CD14-positive monocyte (primary cell): ENCODE measurements around the gene SIGLEC10. TPM values are rescaled to one million over a fixed set of nuclear protein-coding genes. Genes with fewer than 3 reads are reported as not detected.

ENCODE experiments used
- DNase-seq, 3 donors: peaks; one replicate each; pipeline ENCODE4 v3.0.0-alpha.2; 2011 to 2022
- H2AFZ ChIP-seq: 2 replicates; pipeline ENCODE4 v1.6.0; 2012; ENCODE audit warnings: mild to moderate bottlenecking, low read depth, low read length, inconsistent platforms; ENCODE audit not compliant: insufficient read depth, poor library complexity, severe bottlenecking
- H3K27ac ChIP-seq, 2 donors: 1 replicate in 1 of 2; 2 replicates in 1 of 2; pipeline ENCODE4 v1.5.1; 2012 to 2013; ENCODE audit warnings: low read length in 2 of 2, control low read depth in 1 of 2, inconsistent platforms in 1 of 2, low read depth in 1 of 2, mild to moderate bottlenecking in 1 of 2
- H3K27me3 ChIP-seq, 2 donors: one replicate each; pipeline versions ENCODE4 v1.6.0 to v1.6.1; 2011 to 2013; ENCODE audit warnings: low read length in 2 of 2; ENCODE audit not compliant: control insufficient read depth in 2 of 2, insufficient read depth in 2 of 2
- H3K36me3 ChIP-seq, 2 donors: replicated peaks in 1 of 2; 1 replicate in 1 of 2; 2 replicates in 1 of 2; pipeline versions ENCODE4 v1.5.1 to v1.6.1; 2012 to 2013; ENCODE audit warnings: low read length in 2 of 2, control low read depth in 1 of 2, inconsistent platforms in 1 of 2, mild to moderate bottlenecking in 1 of 2; ENCODE audit not compliant: insufficient read depth in 2 of 2, control insufficient read depth in 1 of 2
- H3K4me1 ChIP-seq, 2 donors: 1 replicate in 1 of 2; 2 replicates in 1 of 2; pipeline versions ENCODE4 v1.5.1 to v1.6.1; 2012 to 2013; ENCODE audit warnings: low read length in 2 of 2, control low read depth in 1 of 2, inconsistent platforms in 1 of 2, mild to moderate bottlenecking in 1 of 2, moderate library complexity in 1 of 2; ENCODE audit not compliant: insufficient read depth in 2 of 2, control insufficient read depth in 1 of 2
- H3K4me2 ChIP-seq: replicated peaks from 2 replicates; pipeline ENCODE3; 2012; ENCODE audit warnings: low read length, moderate library complexity, mild to moderate bottlenecking; ENCODE audit not compliant: poor library complexity, severe bottlenecking; ENCODE audit errors: extremely low read depth
- H3K4me3 ChIP-seq, 3 experiments: fragments of 200-600 bp in 1 of 3; sonication (generic) in 1 of 3; replicated peaks in 1 of 3; 1 replicate in 2 of 3; 2 replicates in 1 of 3; pipeline ENCODE4 v1.5.1; 2011 to 2013; ENCODE audit warnings: low read length in 3 of 3, mild to moderate bottlenecking in 3 of 3, control low read depth in 2 of 3, low read depth in 2 of 3, inconsistent platforms in 1 of 3, moderate library complexity in 1 of 3
- H3K79me2 ChIP-seq: 2 replicates; pipeline ENCODE4 v1.6.0; 2012; ENCODE audit warnings: mild to moderate bottlenecking, control low read depth, inconsistent platforms, low read length, moderate library complexity; ENCODE audit not compliant: insufficient read depth
- H3K9ac ChIP-seq: 2 replicates; pipeline ENCODE4 v1.6.0; 2017; ENCODE audit warnings: low read length, mild to moderate bottlenecking; ENCODE audit not compliant: insufficient read depth, poor library complexity, severe bottlenecking
- H3K9me3 ChIP-seq, 2 donors: replicated peaks in 1 of 2; 1 replicate in 1 of 2; 2 replicates in 1 of 2; pipeline versions ENCODE4 v1.5.1 to v1.6.1; 2012 to 2013; ENCODE audit warnings: low read length in 2 of 2, control low read depth in 1 of 2; ENCODE audit not compliant: control insufficient read depth in 1 of 2, insufficient read depth in 1 of 2
- H4K20me1 ChIP-seq: 2 replicates; pipeline ENCODE4 v1.6.0; 2012; ENCODE audit warnings: mild to moderate bottlenecking, low read length, control low read depth, moderate library complexity; ENCODE audit not compliant: insufficient read depth
- H3K27ac Mint-ChIP-seq, 7 donors: one replicate each; pipeline ENCODE4 v1.8.0; 2020; ENCODE audit warnings: mild to moderate bottlenecking in 7 of 7, mixed read lengths in 7 of 7, moderate library complexity in 6 of 7, inconsistent platforms in 2 of 7
- H3K27me3 Mint-ChIP-seq, 3 donors: one replicate each; pipeline ENCODE4 v1.8.0; 2021 to 2022; ENCODE audit warnings: low read depth in 3 of 3, mild to moderate bottlenecking in 3 of 3, mixed read lengths in 3 of 3, moderate library complexity in 3 of 3, inconsistent platforms in 1 of 3
- H3K36me3 Mint-ChIP-seq, 2 donors: one replicate each; pipeline ENCODE4 v1.8.0; 2020; ENCODE audit warnings: mixed read lengths in 2 of 2, inconsistent platforms in 1 of 2, mild to moderate bottlenecking in 1 of 2
- H3K4me1 Mint-ChIP-seq: one replicate; pipeline ENCODE4 v1.8.0; 2020; ENCODE audit warnings: mild to moderate bottlenecking, mixed read lengths
- H3K4me3 Mint-ChIP-seq, 2 donors: one replicate each; pipeline ENCODE4 v1.8.0; 2020; ENCODE audit warnings: mild to moderate bottlenecking in 2 of 2, mixed read lengths in 2 of 2, moderate library complexity in 1 of 2
- H3K9me3 Mint-ChIP-seq, 7 donors: one replicate each; pipeline ENCODE4 v1.8.0; 2020 to 2022; ENCODE audit warnings: mixed read lengths in 7 of 7, mild to moderate bottlenecking in 6 of 7, moderate library complexity in 6 of 7, inconsistent platforms in 2 of 7
- WGBS: methylation state at CpG from one replicate; pipeline ENCODE4 v1.1.5; 2013; ENCODE audit warnings: missing lambda C conversion rate; ENCODE audit not compliant: insufficient coverage; 5-methylcytosine and 5-hydroxymethylcytosine counted together
- intact Hi-C, 2 donors: fragments of 100-400 bp; cut with micrococcal nuclease; formaldehyde crosslinking; loops; one replicate each; pipeline versions ENCODE4 v1.15.0 to v1.15.1; 2023
- polyA plus RNA-seq, 3 donors: library from polyadenylated mRNA; depleted of rRNA in 1 of 3; unstranded in 2 of 3; stranded (reverse) in 1 of 3; fragments of 300-500 nt in 2 of 3; fragments of >200 nt in 1 of 3; fragmentation: Illumina TruSeq in 2 of 3; gene quantifications; 1 replicate in 2 of 3; 2 replicates in 1 of 3; pipeline ENCODE4 v1.2.3, GENCODE V29; 2012 to 2021
- TF ChIP-seq, protein P1 (sequence below): fragments of 200-600 bp; IDR thresholded peaks from one replicate; pipeline ENCODE4 v1.8.0; 2022; ENCODE audit warnings: antibody characterized with exemption, mild to moderate bottlenecking

SIGLEC10 gene
- polyA plus RNA-seq, 3 donors, result 16.6 to 114 (median 64.9) TPM

DNA sequence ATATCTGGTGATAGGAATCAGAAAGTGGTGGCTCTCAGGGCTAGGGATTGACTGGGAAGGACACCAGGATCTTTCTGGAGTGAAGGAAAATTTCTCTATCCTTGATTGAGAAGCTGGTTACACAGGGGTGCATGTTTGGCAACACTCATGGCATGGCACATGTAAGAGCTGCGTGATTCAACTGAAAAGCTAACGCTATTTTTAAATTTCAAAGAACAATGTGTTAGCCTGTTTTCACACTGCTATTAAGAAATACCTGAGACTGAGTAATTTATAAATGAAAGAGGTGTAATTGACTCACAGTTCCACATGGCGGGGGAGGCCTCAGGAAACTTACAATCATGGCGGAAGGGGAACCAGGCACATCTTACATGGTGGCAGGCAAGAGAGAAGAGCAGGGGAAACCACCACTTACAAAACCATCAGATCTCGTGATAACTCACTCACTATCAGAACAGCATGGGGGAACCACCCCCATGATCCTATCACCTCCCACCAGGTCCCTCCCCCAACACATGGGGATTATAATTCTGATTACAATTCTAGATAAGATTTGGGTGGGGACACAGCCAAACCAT, 33.4 kb upstream of the SIGLEC10 start:
- Histone ChIP-seq H3K79me2 (no peaks in the 10 kb centered on the region), H3K27ac (no peak overlapping the region), H4K20me1 (no peaks in the 10 kb centered on the region), H3K27me3 (peaks cover 0 to 3% of the 10 kb centered on the region in 2 donors), H2AFZ (no peak overlapping the region), H3K4me3 (no peak overlapping the region), H3K9me3 (peaks cover 11 to 13% of the 10 kb centered on the region in 2 donors), H3K9ac (no peak overlapping the region), H3K4me2 (no peak overlapping the region), H3K4me1 (no peaks in the 10 kb centered on the region), H3K36me3 (no peaks in the 10 kb centered on the region)
- 100% methylated on average over 1 of the region's 5 CpGs for WGBS
- Mint-ChIP-seq H3K4me1 (peaks cover 5% of the 10 kb centered on the region), H3K9me3 (peaks cover 12 to 26% (median 19%) of the 10 kb centered on the region in 7 donors), H3K4me3 (no peak overlapping the region), H3K36me3 (no peaks in the 10 kb centered on the region), H3K27me3 (peaks cover 10 to 21% (median 16%) of the 10 kb centered on the region in 3 donors), H3K27ac (no peak overlapping the region)
- TF ChIP-seq, protein P1, sequence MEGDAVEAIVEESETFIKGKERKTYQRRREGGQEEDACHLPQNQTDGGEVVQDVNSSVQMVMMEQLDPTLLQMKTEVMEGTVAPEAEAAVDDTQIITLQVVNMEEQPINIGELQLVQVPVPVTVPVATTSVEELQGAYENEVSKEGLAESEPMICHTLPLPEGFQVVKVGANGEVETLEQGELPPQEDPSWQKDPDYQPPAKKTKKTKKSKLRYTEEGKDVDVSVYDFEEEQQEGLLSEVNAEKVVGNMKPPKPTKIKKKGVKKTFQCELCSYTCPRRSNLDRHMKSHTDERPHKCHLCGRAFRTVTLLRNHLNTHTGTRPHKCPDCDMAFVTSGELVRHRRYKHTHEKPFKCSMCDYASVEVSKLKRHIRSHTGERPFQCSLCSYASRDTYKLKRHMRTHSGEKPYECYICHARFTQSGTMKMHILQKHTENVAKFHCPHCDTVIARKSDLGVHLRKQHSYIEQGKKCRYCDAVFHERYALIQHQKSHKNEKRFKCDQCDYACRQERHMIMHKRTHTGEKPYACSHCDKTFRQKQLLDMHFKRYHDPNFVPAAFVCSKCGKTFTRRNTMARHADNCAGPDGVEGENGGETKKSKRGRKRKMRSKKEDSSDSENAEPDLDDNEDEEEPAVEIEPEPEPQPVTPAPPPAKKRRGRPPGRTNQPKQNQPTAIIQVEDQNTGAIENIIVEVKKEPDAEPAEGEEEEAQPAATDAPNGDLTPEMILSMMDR, result no peak
- intact Hi-C loops, result no loop called here
- DNase-seq, result peak in 1 of 3 donors; percentile 22

DNA sequence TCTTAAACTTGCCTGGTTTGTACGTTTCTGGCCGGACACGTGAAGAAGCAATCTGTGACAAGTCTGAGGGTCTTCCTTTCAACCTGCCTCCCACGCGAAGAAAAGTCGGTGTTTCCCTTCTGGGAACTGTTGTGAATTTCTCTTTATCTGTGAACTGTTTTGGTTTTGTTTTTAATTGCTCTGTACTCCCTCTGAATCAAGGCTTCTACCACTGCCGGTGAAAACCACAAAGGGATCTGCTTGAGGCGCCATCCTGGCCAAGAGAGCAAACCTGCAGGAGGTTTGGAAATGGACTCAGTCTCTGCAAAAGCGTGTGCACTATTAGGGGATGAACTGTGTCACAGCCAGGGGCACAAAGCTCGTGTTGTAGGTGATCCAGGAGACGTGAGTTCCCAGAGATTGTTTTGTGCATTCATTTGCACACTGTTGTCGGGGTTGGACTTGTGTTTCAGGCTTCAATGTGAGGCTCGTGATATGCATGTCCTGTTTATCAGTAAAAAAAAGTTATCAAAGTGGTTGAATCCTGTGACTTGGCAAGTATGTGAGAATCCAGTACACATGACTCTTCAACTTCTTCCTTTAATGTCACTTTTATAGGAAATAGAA, 31.1 kb upstream of the SIGLEC10 start:
- peaks cover 11 to 13% of the 10 kb centered on the region in 2 donors for H3K9me3 ChIP-seq
- no peak overlapping the region for H3K27ac Mint-ChIP-seq
- TF ChIP-seq, protein P1, result no peak
- peaks cover 5% of the 10 kb centered on the region for H3K4me1 Mint-ChIP-seq
- no peak overlapping the region for H3K27ac ChIP-seq
- H3K9me3 Mint-ChIP-seq, result peaks cover 12 to 26% (median 19%) of the 10 kb centered on the region in 7 donors
- no peaks in the 10 kb centered on the region for H4K20me1 ChIP-seq
- H2AFZ ChIP-seq, result no peak overlapping the region
- H3K4me3 ChIP-seq, result no peak overlapping the region
- intact Hi-C loops, result no loop called here
- WGBS, result 4% methylated on average over 10 of the region's 13 CpGs
- no peaks in the 10 kb centered on the region for H3K36me3 ChIP-seq
- no peaks in the 10 kb centered on the region for H3K4me1 ChIP-seq
- no peak overlapping the region for H3K9ac ChIP-seq
- DNase-seq, result no peak
- H3K36me3 Mint-ChIP-seq, result no peaks in the 10 kb centered on the region
- peaks cover 16 to 28% (median 22%) of the 10 kb centered on the region in 3 donors for H3K27me3 Mint-ChIP-seq
- no peak overlapping the region for H3K4me2 ChIP-seq
- peaks cover 0 to 7% of the 10 kb centered on the region in 2 donors for H3K27me3 ChIP-seq
- peak overlapping the region in 1 of 2 donors; percentile 29 for H3K4me3 Mint-ChIP-seq
- H3K79me2 ChIP-seq, result no peaks in the 10 kb centered on the region
